Activated T-cell treated with anti-CD3 and anti-CD28 coated beads, Interleukin-2, amount 50 U/mL, for 48 hours (primary cell): ENCODE data around the gene PRKCD.

Experiments
- DNase-seq, 2 experiments: peaks; one replicate each; pipeline ENCODE4 v3.0.0-alpha.2; 2020

Gene PRKCD

GRCh38 chr3:53160660-53161449, at the start of gene PRKCD:
Gene PRKCD, plus strand, starts transcription at chr3:53161209. Its CDS starts 17,214 bp downstream, at chr3:53178423.
- peak; percentile 79 to 84 for DNase-seq

DNA sequence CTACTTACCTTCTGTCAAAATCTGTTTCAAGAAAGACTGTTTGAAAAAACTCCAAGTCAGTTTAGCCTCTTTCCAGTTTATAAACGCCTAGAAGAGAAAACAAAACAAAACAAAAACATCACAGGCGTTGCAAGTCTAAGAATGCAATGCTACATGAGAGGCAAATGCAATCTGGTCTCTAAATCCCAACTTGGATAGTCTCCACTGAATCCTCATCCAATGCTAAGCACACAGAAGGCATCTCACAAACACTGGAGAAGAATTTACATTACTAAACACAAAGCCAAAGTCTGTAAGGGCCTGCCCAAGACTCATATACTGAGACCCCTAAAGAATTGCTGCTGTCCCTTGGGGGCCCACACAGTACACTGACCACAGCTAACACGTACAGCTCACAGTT, 49.2 kb upstream of the PRKCD start:
- no peak for DNase-seq

GRCh38 chr3:53113293-53114010, 47.6 kb upstream of the PRKCD start:
- no peak for DNase-seq

DNA sequence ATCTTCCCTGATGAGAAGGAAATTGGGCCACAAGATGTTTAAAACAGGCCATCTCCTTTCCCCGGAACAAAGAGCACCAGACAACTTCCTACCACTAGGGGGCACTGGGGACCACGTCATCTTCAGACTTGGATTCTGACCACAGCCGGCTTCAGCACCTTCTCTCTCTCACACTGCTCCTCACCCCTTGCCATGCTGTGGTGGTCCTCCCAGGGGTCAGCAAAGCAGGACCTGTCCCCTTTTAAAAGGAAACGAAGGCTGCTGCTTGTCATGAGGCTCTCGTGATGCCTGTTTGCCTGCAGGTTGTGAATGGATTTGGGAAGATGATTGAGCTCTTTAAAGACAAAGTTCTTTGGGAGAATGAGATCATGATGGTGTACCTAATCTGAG, 47.0 kb upstream of the PRKCD start:
- peak; percentile 88 for DNase-seq

DNA sequence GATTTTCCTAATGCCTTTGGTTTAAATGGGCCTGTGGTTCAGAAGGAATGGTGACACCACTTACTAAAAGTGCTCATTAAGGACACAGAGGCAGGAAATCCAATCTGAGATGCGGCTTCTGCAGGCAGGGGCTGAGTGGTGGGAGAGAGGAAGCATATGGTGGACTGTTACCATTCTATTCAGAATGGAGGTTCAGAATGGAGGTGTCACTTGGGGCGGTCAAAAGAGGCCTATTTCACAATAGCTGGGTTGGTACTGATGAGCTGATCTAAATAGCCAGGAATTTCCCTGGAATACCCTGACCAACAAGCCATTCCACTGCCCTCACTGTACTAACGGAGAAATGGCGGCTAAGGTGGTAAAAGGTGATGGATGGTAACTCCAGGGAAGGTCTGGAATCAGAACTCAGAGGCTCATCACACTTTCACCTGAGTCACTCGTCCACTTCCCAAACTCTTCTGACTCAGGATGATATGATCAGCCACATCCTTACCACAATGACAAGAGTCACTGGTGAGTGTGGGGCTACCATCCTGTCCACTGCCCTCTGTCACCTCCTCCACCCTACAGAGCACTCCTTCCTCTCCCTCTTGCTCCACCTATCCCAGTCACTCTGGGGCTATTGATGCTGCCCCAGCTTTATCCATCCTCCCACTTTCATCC, 46.5 kb upstream of the PRKCD start:
- DNase-seq = peak; percentile 37 to 48

GRCh38 chr3:53116956-53117355, 44.1 kb upstream of the PRKCD start:
- DNase-seq = no peak

DNA sequence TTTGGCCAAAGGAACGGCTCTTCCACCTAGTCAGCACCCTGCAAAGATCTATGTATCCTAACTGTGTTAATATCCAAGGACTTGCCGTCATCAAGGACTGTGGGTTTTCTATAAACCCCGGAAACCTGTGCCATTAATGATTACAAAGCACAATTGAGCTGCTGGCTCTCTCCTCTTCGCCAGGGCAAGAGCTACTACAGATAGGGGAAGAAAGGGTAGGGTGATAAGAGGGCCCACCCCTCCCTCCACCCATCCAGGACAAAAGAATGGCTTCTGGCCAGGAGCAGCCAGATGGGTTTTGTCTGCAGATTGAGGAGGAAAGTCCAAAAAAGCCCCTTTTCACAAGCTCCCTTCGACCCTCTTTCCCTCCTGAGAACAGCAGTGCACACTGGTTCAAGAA, 40.7 kb upstream of the PRKCD start:
- no peak for DNase-seq

GRCh38 chr3:53122255-53122932, 38.6 kb upstream of the PRKCD start:
- DNase-seq = no peak

GRCh38 chr3:53122933-53123305, 38.1 kb upstream of the PRKCD start:
- DNase-seq = no peak

GRCh38 chr3:53123510-53123909, 37.5 kb upstream of the PRKCD start:
- DNase-seq = no peak

GRCh38 chr3:53123953-53124352, 37.1 kb upstream of the PRKCD start:
- no peak for DNase-seq

DNA sequence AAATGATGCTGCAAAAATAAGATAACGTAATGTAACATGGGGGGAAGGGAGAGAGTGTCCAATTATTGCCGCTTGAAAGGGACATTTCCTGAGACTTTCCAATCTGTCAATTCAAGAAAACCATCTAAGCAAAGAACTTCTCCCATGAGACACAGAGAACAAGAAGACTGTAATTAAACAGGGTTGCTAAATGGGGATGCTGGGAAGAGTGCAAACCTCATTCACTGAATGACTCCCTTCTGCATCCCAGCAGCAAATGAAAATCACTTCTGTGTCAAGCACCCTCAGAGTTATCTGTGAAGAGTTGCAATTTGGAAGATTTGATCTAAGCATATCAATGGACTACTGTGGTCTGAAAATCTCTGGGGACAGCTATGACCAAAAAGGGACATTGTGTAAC, 34.4 kb upstream of the PRKCD start:
- DNase-seq = no peak

GRCh38 chr3:53129344-53129743, 31.7 kb upstream of the PRKCD start:
- DNase-seq = no peak

DNA sequence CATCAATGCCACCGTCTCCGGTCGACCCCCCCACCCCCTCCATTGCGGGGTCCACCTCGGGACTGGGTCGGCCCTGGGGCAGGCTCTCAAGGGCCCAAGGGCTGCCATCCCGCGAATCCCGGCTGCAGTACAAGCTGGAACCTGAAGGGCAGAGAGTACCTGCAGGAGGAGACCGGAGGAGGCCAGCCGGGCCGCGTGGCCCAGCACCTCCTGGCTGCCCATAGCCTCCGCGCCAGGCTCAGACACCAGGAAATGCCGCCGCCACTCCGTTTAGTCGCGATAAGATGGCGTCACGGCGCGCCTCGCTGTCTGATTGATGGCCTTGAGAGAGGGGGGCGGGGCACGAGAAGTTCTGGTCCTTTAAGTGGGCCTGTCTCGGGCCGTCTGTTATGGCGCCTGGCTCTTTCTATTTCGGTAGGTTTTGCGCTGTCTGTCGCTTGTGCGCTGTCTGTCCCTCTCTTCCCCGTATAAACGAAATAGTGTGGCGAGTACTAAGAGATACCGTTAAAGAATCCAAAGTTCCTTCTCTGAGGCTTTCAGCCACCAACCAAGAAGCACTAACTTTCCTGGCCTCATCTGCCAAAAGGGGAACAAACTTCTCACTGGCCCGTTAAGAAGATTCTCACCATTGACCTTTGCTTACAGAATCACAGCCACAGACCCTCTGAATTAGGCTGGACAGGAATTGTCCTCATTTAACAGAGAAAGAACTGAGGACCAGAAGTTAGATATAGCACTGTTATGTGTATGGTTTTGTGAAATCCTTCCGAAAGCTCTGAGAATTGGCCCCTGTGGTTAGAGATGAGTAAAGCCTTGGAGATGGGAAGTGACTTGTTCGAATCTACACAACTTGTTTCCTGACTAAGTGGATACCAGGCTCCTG, 30.6 kb upstream of the PRKCD start, which contains the start of gene RFT1:
TSS of gene RFT1 (minus strand) at position 257 of the 883 bp plus-strand sequence. CDS start at position 222, 35 bp downstream.
- DNase-seq = peak; percentile 98 to 99

DNA sequence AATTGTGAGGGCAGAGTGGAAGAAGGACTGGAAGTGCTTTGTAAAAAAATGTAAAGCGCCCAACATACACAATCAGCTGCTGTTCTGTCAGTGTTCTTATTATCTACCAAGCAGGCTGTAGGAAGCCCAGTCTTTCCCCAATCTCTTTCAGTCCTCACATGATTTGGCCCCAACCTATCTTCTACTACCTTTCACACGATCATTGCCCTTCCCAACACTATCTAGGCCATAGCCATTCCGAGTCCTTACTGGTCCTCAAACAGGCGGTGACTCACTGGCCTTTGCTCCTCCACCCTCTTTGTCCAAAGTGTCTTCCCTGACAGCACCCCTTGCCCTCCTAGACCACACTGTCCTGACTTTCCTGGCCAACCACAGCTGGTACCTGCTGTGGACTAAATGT, 29.9 kb upstream of the PRKCD start:
- DNase-seq = no peak

- DNase-seq = no peak
Observed at GRCh38 chr3:53132347-53132746, 28.7 kb upstream of the PRKCD start.

- peak; percentile 72 to 79 for DNase-seq
Observed at GRCh38 chr3:53134631-53135232, 26.3 kb upstream of the PRKCD start.

GRCh38 chr3:53137221-53137620, 23.8 kb upstream of the PRKCD start:
- DNase-seq = no peak

GRCh38 chr3:53137835-53138446, 23.1 kb upstream of the PRKCD start:
- DNase-seq = no peak

GRCh38 chr3:53139906-53140846, 20.8 kb upstream of the PRKCD start:
- no peak for DNase-seq
